T-helper 1 cell treated with Interleukin-12 subunit alpha and Interleukin-12 subunit beta and Interleukin-4 antibody, amounts not matched to agents 30 μg/mL and 1 μg/mL, for 36 hours (primary cell): ENCODE data around the gene PCGF2.
"Not testable (repeated sequence)": the region's sequence is repeated elsewhere in the genome, so short reads cannot be mapped to it uniquely, and the experiment has no call there.

Experiments
- H3K27ac Mint-ChIP-seq: one replicate; pipeline ENCODE4 v1.8.0; 2021; ENCODE audit warnings: mild to moderate bottlenecking, mixed read lengths
- H3K27me3 Mint-ChIP-seq: one replicate; pipeline ENCODE4 v1.8.0; 2021; ENCODE audit warnings: low read depth, mixed read lengths
- H3K36me3 Mint-ChIP-seq: one replicate; pipeline ENCODE4 v1.8.0; 2021; ENCODE audit warnings: low read depth, mixed read lengths
- H3K4me1 Mint-ChIP-seq: one replicate; pipeline ENCODE4 v1.8.0; 2021; ENCODE audit warnings: low read depth, mixed read lengths
- H3K4me3 Mint-ChIP-seq: one replicate; pipeline ENCODE4 v1.8.0; 2021; ENCODE audit warnings: mild to moderate bottlenecking, moderate library complexity, mixed read lengths
- H3K9me3 Mint-ChIP-seq: one replicate; pipeline ENCODE4 v1.8.0; 2021; ENCODE audit warnings: mixed read lengths

The PCGF2 gene

DNA sequence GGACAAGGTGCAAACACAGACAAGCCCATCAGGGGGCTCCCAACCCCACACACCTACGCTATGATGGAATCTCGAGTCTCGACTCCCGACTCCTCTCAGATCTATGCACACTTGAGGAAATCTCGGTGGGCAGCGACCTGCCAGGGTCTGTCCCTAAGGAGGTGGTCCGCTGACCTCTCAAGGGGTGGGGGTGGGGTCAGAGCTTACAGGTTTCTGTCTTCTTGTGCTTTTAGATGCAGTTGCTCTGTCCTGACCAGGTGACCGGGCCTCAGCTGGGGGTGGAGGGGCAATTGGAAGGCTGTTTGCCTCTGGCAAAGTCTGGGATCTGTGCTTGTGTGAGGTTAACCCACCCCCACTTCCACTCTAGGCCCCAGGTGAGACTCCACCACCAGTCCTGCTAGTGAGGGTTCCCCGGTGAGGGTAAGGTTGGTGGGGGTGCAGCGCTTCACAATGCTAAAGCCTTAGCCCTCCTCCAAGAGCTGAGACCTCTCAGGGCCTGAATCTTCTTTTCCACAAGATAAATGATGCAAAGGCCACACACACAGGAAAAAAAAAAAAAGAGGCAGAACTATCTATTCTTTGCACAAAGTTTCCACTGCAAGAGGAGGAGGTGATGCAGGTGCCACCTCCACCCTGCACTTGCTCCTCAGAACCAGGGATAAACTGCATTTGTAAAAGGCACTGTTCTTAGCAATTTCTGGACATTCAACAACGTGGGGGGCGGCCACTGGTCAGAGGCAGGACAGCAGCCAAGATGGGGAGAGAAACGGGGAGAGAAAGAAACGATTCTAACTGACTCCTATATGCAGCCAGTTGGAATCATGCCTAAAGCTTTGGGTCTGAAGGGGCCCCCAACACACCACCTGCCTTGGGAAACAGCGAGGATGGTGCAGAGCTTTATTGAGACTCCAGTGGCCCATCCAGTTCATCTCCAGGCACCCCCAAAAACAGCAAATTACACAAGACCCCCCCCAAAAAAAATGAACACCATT lies 13.9 kb downstream of the PCGF2 start:
- Mint-ChIP-seq H3K9me3 (no peaks in the 10 kb centered on the region), H3K27me3 (no peaks in the 10 kb centered on the region), H3K27ac (peak overlapping the region; percentile 76), H3K4me1 (peaks cover 40% of the 10 kb centered on the region), H3K36me3 (peaks cover 11% of the 10 kb centered on the region), H3K4me3 (no peak overlapping the region)

DNA sequence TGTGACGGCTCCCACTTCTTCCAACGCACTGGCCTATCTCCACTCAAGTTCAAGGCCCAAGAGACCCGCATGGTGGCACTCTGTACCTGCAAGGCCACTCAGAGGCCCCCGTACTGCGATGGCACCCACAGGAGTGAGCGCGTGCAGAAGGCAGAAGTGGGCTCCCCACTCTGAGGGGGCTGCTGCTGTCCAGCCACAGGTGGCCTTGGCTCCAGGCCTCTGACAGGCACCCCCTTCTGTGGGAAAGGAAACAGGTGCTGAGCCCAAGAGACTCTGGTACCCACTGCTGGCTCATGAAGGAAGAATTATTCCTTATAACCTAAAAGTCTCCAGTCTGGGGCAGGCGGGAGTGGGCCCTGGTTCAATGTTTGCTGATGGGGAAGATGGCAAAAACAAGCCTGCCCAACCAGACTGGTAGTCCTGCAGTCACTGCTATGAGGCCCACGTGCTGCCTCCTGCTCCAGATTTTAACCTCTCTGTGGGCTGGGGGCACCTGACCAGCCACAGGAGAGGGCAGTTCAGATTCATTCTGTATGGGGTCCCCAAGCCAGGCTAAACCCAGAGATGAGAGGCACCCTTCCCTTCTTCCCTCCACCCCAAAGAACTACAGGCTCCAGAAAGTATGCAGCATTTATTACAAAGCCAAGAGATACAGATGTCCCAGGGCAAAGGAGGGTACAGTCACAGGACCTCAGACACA lies 14.7 kb downstream of the PCGF2 start:
- Mint-ChIP-seq H3K9me3 (no peaks in the 10 kb centered on the region), H3K27ac (peak overlapping the region; percentile 74), H3K27me3 (no peaks in the 10 kb centered on the region), H3K4me1 (peaks cover 49% of the 10 kb centered on the region), H3K4me3 (no peak overlapping the region), H3K36me3 (peaks cover 11% of the 10 kb centered on the region)

DNA sequence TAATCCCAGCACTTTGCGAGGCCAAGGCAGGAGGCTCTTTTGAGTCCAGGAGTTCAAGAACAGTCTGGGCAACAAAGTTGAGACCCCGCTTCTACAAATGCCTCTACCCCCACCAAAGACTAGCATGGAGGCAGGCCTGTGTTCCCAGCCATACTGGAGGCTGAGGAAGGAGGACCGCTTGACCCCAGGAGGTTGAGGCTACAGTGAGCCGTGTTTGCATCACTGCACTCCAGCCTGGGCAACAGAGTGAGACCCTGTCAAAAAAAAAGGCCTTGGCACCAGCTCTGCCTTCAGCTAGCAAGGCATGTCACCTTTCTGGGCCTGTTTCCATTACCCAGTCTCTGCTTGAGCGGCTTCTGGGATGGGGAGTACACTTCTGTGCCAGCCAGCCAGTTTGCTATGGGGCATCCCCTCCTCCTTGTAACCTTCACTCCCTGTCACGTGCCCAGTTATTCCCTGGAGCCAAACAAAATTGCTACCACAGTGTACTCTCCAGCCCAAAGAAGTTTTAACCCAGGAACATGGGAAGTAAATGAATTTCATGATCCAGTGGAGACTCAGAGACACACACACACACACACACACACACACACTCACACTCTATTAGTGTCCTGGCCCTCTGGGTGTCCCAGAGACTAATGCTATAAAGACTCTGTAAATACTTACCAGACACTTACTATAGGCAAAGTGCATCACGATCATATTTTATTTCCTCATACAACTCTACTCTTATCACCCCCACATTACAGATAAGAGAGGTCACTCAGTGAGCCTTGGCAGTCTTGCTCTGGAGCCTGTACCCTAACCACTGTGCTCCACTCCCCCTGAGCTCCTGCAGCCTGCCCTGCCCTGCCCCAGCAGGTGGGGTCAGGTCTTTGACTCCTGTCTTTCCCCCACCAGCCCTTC lies 15.5 kb downstream of the PCGF2 start:
- Mint-ChIP-seq H3K4me1 (peaks cover 57% of the 10 kb centered on the region), H3K27ac (peak overlapping the region; percentile 67), H3K4me3 (peak overlapping the region; percentile 75), H3K36me3 (peaks cover 18% of the 10 kb centered on the region), H3K27me3 (no peaks in the 10 kb centered on the region), H3K9me3 (no peaks in the 10 kb centered on the region)

DNA sequence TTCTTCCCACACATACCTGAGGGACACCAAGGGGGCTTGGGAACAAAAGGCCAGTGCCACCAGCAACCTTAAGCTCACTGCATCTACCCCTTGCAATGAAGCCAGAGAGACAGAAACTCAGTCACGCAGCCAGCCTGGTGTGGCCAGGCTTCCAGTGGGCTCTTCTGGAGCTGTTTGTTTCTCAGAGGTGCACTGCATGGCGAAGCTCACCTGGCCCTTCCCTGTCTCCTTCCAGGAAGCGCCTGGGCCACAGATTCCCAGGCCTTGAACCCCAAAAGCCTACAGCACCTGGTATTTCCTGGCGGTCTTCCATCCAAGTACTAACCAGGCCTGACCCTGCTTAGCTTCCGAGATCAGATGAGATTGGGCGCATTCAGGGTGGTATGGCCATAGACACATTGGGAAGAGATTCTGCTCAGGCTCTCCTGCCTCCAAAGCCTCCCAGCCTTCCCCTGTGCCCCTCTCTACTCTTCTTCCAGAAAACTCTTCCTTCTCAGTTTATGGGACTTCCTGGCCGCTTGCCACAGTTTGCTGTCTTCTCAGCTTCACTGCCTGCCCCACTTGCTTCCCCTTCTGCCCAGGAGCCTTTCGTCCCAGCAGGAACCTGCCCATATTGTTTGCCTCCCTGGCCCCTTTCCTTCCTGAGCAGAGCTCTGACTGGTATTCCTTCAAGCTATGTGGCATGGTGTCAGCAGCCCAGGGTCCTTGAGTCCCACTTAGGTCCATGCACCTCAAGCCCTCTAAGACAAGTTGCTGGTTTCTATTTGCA lies 16.4 kb downstream of the PCGF2 start:
- peaks cover 18% of the 10 kb centered on the region for H3K36me3 Mint-ChIP-seq
- H3K4me3 Mint-ChIP-seq = peak overlapping the region; percentile 75
- peak overlapping the region; percentile 67 for H3K27ac Mint-ChIP-seq
- H3K27me3 Mint-ChIP-seq = no peaks in the 10 kb centered on the region
- H3K9me3 Mint-ChIP-seq = no peaks in the 10 kb centered on the region
- H3K4me1 Mint-ChIP-seq = peaks cover 60% of the 10 kb centered on the region

DNA sequence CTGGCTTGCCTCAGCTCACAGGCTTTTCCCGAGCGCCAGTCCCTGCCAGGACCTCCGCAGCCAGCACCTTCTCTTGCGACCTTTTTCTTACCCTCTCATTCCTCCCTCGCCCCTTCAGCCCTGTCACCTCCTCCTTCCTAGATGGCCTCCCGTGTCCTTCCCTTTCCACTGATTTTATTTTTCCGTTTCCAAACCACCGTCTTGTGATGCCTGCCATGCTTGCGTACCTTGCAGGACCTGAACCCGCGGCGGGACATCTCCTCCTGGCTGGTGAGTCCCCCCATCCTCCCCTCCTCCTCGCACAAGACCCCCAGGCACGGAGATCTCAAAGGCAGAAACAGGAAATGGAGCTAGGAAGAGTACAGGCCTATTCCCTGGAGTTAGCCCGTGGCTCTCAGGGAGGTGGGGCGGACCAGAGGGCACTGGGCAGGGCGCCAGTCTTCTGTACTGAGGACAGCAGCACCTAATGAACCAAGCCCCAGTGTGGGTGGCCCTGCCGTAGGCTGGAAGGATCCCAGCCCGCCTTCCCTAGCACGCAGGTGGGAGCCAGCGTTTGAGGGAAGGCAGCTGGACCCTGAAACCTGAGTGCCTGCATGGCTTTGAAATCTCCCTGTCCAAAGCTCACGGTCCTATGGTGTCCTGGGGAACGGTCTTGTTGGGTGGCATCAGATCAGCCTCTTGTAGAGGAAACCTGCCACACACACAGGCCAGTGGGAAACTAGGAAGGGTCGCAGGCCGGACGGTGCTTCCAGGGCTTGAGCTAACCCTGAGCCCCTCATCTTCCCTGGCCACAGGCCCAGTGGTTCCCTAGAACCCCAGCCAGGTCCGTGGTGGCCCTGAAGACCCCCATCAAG lies 17.4 kb downstream of the PCGF2 start:
- Mint-ChIP-seq H3K9me3 (no peaks in the 10 kb centered on the region), H3K36me3 (peaks cover 18% of the 10 kb centered on the region), H3K4me3 (peak overlapping the region; percentile 93), H3K4me1 (peaks cover 63% of the 10 kb centered on the region), H3K27ac (peak overlapping the region; percentile 90), H3K27me3 (no peaks in the 10 kb centered on the region)

DNA sequence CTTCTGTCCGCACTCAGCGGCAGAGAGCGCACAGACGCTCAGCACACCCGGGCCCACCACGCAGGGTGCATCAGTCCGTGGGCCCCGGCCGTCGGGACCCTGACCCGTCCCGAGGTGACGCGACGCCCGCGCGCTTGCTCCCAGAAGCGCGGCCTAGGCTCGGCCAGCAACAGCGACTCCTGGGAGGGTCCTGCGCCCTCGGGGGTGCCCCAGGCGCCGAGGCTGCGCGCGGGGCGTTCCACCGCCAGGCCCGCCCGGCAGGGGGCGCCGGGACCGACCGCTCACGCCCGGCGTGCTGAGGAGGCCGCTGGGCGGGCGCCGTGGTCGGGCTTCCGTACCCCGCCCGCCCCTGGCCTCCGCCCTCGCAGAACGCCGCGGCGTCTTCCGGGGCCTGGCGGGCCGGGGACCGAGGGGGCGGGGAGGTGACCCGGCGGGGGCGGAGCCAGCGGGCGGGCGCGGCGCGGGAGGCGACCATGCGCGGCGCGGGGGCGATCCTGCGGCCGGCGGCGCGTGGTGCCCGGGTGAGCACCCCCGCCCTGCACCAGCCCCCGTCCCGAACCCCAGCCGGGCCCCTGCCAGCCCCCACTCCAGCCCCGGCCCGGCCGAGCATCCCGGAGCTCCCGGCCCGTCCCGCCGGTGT lies 18.1 kb downstream of the PCGF2 start, which contains the start of gene CISD3:
Gene CISD3 (plus strand): TSS at position 456 of the 640 bp plus-strand sequence. CDS start 18 bp downstream, at position 474.
- H3K27me3 Mint-ChIP-seq = no peaks in the 10 kb centered on the region
- peak within 1 kb of the TSS; percentile 93 for H3K4me3 Mint-ChIP-seq
- H3K4me1 Mint-ChIP-seq = peaks cover 62% of the 10 kb centered on the region
- H3K27ac Mint-ChIP-seq = peak within 1 kb of the TSS; percentile 90
- peaks cover 19% of the 10 kb centered on the region for H3K36me3 Mint-ChIP-seq
- H3K9me3 Mint-ChIP-seq = no peaks in the 10 kb centered on the region

DNA sequence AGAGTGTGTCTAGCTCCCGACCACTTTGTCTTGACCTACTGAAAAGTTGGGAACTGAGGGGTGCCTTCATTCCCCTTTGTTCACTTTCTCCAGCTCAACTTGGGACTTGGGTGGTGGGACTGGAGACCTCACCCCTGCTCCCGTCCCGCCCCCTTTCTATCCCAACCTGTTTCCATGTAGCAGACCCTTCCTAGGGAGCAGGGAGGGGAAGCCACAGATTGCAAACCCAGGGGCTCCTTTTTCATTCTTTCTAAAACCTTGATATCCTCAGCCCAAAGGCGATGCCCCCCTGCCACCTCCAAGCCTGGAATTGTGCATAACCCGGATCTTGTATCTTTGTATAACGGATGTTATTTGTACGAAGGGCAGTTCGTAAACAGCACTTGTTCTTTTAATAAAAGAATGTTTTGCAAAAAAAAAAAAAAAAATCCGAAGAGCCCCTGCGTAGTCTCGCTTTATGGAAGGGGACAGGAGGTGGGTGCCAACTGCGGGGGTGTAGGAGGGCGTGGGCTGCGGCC lies 18.7 kb downstream of the PCGF2 start:
- Mint-ChIP-seq H3K36me3 (peaks cover 21% of the 10 kb centered on the region), H3K27ac (peak overlapping the region; percentile 89), H3K4me1 (peaks cover 58% of the 10 kb centered on the region)

DNA sequence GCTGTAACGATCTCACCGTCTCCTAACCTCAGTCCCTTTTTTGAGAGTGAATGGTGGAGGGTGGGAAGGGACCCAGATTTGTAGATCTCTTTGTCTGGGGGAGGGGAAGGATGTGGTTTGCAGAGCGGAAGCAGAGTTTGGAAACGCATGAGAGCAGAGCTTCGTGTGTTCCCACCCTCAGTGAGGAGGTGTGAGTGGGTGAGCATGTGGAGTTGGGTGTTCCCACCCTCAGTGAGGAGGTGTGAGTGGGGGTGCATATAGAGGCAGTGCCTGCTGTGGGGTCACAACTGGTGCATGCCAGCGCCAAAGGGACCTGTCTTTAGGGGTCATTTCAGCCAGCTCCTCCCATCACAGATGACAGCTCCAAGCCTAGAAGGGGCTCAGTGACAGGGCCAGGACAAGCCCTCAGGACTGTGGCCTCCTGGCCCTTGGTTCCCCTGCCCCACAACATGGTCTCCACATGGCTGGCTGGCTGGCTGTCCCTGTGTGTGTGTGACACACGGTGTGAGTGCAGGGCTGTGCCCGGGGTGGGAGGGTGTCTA lies 19.8 kb downstream of the PCGF2 start:
- H3K9me3 Mint-ChIP-seq = no peaks in the 10 kb centered on the region
- H3K4me1 Mint-ChIP-seq = peaks cover 47% of the 10 kb centered on the region
- no peaks in the 10 kb centered on the region for H3K27me3 Mint-ChIP-seq
- H3K27ac Mint-ChIP-seq = peak overlapping the region; percentile 89
- H3K4me3 Mint-ChIP-seq = peak overlapping the region; percentile 76
- peaks cover 19% of the 10 kb centered on the region for H3K36me3 Mint-ChIP-seq

More for the DNA sequence above, 18.7 kb downstream of the PCGF2 start:
- peak overlapping the region; percentile 57 for H3K4me3 Mint-ChIP-seq
- no peaks in the 10 kb centered on the region for H3K9me3 Mint-ChIP-seq
- H3K27me3 Mint-ChIP-seq = no peaks in the 10 kb centered on the region

DNA sequence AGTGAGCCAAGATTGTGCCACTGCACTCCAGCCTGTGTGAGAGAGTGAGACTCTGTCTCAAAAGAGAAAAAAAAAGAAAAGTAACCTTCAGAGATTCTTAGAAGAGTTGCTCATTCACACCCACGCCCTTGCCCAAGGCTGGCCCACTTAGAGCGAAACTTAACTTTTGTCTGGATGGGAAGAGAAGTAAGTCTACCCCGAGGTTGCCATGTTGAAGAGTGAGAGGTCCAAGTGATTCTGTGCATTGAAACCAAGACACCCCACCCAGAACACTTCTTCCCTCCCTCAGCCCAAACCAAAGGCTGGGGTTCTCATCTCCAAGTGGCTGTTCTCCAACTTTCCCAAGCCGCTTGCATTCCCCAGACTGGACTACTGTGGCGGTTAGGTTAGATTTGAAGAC lies 20.4 kb downstream of the PCGF2 start:
- Mint-ChIP-seq H3K4me3 (peak overlapping the region; percentile 76), H3K36me3 (peaks cover 20% of the 10 kb centered on the region), H3K4me1 (peaks cover 42% of the 10 kb centered on the region), H3K9me3 (no peaks in the 10 kb centered on the region), H3K27ac (peak overlapping the region; percentile 89), H3K27me3 (no peaks in the 10 kb centered on the region)

DNA sequence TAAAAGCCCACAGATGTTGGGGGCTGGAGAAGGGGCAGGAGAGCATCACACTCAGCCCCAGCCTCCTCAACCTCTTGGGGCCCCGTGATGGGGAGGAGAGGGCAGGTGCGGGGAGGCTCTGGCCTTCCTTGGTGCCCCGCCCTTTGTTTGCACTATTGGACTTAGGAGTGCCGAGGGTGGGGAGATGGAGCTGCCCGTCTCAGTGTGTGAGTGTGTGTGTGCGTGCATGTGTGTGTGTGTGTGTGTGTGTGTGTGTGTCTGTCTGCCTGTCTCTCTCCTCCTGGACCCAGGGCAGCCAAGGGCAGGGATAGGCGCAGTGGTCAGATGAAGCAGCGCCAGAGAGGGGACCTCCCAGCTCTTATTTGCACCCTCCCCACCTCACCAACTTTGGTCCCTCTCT lies 22.0 kb downstream of the PCGF2 start:
- H3K27me3 Mint-ChIP-seq, H3K4me3 Mint-ChIP-seq, H3K9me3 Mint-ChIP-seq: not testable (repeated sequence)
- Mint-ChIP-seq H3K36me3 (peaks cover 21% of the 10 kb centered on the region), H3K4me1 (peaks cover 32% of the 10 kb centered on the region), H3K27ac (peak overlapping the region; percentile 74)

DNA sequence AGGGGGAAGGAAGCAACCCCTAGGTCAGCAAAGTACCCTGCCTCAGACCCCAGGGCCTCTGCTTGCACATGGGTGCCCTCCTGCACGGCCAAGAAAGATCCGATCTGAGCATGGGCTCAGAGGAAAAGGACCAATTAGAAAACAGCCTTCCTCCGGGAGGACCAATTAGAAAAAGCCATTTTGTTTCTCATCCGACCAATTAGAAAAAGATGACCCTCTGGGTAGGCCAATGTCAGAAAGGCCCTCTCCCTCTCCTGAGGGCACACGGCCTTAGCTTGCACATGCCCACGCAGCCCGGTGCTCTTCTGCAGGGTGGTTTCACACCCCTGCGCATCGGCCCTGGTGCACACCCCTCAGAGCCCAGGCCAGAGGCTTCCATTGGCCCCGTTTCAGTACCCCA lies 23.1 kb downstream of the PCGF2 start:
- no peak overlapping the region for H3K4me3 Mint-ChIP-seq
- no peaks in the 10 kb centered on the region for H3K27me3 Mint-ChIP-seq
- H3K36me3 Mint-ChIP-seq = peaks cover 25% of the 10 kb centered on the region

DNA sequence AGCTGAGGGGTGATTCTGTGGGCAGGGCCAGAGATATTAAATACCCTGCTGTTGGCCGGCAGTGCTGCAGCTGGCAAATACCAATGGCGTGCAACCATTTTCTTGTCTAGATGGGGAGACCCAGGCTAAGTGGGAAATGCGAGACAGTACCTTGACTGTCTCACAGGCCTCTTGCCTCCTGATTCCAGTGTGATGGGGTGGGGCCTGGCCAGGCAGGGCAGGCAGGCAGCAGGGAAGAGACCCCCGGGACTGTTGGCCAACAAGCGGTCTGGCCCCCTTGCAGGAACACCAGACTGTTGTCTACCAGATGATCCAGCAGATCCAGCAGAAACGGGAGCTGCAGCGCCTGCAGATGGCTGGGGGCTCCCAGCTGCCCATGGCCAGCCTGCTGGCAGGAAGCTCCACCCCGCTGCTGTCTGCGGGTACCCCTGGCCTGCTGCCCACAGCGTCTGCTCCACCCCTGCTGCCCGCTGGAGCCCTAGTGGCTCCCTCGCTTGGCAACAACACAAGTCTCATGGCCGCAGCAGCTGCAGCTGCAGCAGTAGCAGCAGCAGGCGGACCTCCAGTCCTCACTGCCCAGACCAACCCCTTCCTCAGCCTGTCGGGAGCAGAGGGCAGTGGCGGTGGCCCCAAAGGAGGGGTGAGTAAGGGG lies 23.7 kb downstream of the PCGF2 start:
- Mint-ChIP-seq H3K4me3 (no peak overlapping the region), H3K36me3 (peaks cover 25% of the 10 kb centered on the region), H3K9me3 (no peaks in the 10 kb centered on the region), H3K27me3 (no peaks in the 10 kb centered on the region), H3K4me1 (peaks cover 28% of the 10 kb centered on the region), H3K27ac (no peak overlapping the region)

More for the DNA sequence above, 23.1 kb downstream of the PCGF2 start:
- no peaks in the 10 kb centered on the region for H3K9me3 Mint-ChIP-seq
- no peak overlapping the region for H3K27ac Mint-ChIP-seq
- peaks cover 29% of the 10 kb centered on the region for H3K4me1 Mint-ChIP-seq
